Measurements from ENCODE around the gene MYL5.
A peak's percentile ranks its signal among the peaks of the same experiment; 100 is the strongest.
"Not testable (repeated sequence)": the region's sequence is repeated elsewhere in the genome, so short reads cannot be mapped to it uniquely, and the experiment has no call there.

MYL5 gene, protein sequence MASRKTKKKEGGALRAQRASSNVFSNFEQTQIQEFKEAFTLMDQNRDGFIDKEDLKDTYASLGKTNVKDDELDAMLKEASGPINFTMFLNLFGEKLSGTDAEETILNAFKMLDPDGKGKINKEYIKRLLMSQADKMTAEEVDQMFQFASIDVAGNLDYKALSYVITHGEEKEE

DNA sequence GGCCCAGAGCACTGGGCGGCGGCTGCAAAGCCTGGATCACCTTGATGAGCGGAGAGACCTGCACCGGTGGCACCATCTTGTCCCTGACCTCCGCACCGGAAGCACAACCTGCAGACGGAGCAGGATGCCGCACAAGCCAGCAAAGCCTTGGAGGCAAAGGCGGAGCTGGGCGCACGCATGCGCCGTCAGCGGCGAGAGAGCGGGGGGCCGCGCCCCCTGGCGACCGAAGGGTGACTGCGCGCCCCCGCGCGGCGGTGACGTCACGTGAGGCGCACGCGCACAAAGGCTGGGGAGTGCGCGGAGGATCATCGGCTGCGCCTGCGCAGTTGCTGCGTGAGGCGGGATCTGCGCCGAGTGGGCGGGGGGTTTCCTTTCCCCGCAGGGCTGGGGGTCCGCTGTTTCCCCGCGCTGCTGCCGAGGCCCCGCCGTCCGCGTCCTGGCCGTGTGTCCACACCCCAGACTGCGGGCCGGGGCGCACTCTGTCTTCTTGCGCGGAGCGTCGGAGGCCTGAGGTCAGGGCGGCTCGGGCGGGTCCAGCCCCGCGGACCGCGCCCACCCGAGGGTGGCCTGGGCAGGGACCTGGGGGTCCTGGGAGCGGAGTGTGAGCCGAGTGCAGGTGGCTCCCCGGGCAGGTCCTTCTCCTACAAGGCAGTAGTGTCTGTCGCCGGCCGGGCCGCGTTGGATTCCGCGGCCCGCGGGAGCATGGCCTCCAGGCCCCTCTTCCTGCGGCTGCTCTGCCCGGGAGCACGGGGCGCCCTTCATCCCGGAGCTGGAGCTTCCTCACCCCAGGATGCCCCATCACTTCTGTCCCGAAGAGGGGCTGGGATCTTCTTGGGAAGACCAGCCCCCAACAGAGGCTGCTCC, at the start of gene MYL5, which contains the start of gene ATP5ME:
TSS of gene MYL5 (plus strand) at position 371 of the 864 bp plus-strand sequence. CDS start 3,485 bp downstream, outside the sequence.
TSS of gene ATP5ME (minus strand) at position 105 of the 864 bp plus-strand sequence. CDS start at position 76, 29 bp downstream.
- peak; percentile 97 for DNase-seq (ENCODE audit: low read depth)

- DNase-seq (ENCODE audit: low read depth) = no peak
Measured at GRCh38 chr4:624705-625590, 49.4 kb upstream of the MYL5 start, which contains the start of gene PDE6B. Gene PDE6B, plus strand, starts transcription at chr4:625573. Its CDS starts 54 bp downstream, at chr4:625627.

- no peak for DNase-seq (ENCODE audit: low read depth)
Measured at GRCh38 chr4:625631-626161, 48.6 kb upstream of the MYL5 start.

GRCh38 chr4:626201-627091, 47.9 kb upstream of the MYL5 start:
- no peak for DNase-seq (ENCODE audit: low read depth)

DNA sequence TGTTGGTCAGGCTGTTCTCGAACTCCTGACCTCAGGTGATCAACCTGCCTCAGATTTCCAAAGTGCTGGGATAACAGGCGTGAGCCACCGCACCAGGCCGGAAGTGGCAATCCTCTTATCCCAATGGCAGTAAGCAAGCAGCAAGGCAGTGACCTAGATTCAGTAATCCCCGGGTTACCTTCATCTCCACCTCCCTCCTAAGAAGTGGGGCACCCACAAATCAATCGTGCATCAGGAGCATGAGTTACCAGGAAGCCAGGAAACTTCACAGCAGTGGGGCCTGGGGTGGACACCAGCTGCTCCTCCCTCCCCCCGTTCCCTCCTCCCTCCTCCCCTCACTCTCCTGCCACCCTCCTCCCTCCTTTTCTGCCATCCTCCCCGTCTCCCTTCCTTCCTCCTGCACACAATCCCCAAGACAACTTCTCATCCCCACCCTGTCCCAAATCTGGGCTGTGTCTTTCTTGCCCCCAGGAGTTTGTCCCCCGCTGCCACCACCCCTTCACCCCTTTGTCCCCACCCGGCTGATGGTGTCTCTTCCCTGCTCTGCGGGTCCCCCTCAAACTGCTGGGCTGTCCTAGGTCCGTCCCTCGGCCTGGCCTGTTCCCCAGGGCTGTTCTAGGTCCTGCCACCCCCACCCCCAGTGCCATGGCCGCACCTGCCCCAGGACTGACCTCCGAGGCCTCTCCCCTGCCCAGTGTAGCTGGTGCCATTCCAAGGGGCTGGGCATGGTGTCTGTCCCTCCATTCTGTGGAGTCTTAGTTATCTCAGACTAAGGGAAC, 46.8 kb upstream of the MYL5 start:
- DNase-seq (ENCODE audit: low read depth) = no peak

- no peak for DNase-seq (ENCODE audit: low read depth)
Measured at GRCh38 chr4:628311-628741, 46.0 kb upstream of the MYL5 start.

GRCh38 chr4:628821-629635, 45.3 kb upstream of the MYL5 start:
- DNase-seq (ENCODE audit: low read depth) = no peak

DNA sequence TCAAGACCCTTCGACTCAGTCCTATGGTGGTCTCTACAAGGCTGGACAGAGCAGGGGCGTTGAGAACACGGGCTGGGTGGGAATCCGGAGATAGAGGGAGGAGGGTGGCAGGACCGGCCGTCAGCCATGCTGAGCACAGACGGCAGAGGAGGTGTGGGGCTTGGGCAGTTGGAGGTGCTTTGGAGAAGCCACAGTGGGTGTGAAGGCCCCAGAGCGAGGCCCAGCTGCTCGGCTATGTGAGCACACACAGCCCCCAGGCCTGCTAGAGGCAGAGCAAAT, 44.8 kb upstream of the MYL5 start:
- DNase-seq (ENCODE audit: low read depth) = no peak

- DNase-seq (ENCODE audit: low read depth) = no peak
Measured at GRCh38 chr4:629915-630641, 44.3 kb upstream of the MYL5 start.

DNA sequence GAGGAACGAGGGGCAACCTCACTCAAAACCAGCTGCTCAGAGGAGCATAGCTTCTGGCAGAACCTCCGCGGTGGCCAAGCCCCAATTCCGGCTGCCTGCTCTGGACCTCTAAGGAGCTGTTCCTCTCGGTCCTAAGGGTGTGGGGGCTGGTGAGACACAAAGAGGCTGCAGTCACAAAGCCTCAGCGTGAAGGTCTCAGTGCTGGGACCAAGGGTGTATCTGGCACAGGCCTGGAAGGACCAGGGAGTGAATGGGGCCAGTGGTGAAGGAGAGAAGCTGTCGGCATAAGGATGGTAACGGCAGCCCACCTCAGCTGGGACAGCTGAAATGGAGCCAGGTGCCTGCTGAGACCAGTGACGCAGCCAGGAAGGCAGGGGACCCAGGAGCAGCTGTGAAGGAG, 43.7 kb upstream of the MYL5 start:
- no peak for DNase-seq (ENCODE audit: low read depth)

GRCh38 chr4:632196-632790, 42.0 kb upstream of the MYL5 start:
- DNase-seq (ENCODE audit: low read depth) = no peak

- DNase-seq (ENCODE audit: low read depth) = no peak
Measured at GRCh38 chr4:632926-633325, 41.4 kb upstream of the MYL5 start.

DNA sequence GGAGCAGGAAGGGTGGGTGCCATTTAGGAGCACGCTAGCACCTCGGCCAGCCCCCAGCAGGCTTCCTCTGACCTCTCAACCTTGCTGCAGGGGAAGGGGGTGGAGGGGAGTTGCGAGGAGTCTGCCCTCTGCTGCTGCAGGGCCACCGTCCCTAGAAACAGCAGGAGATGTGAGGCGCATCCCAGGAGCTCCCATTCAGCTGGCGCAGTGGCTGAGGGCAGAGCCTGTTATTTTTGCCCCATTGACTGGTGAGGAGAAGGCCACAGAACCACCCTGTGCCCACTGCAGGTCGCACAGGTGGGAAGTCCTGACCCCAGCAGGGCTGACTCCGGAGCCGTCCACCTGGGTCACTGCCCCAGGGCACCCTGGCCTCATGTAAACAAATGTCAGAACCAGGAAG, 40.9 kb upstream of the MYL5 start:
- no peak for DNase-seq (ENCODE audit: low read depth)

- no peak for DNase-seq (ENCODE audit: low read depth)
Measured at GRCh38 chr4:633976-634598, 40.3 kb upstream of the MYL5 start.

GRCh38 chr4:634599-634985, 39.8 kb upstream of the MYL5 start:
- no peak for DNase-seq (ENCODE audit: low read depth)

- not testable (repeated sequence) for DNase-seq (ENCODE audit: low read depth)
Measured at GRCh38 chr4:635066-635835, 39.1 kb upstream of the MYL5 start.
